Astrocyte (in vitro differentiated cells and primary cell): Measurements from ENCODE around the gene PHF21B.

ENCODE experiments used
- CTCF ChIP-seq: IDR thresholded peaks from 2 replicates; pipeline ENCODE4 v1.5.1; 2011; ENCODE audit warnings: low read depth, mild to moderate bottlenecking, inconsistent platforms, low read length, moderate library complexity; ENCODE audit not compliant: insufficient read depth
- EZH2 ChIP-seq: IDR thresholded peaks from 2 replicates; pipeline ENCODE4 v1.6.1; 2012; ENCODE audit warnings: mild to moderate bottlenecking, low read length, inconsistent platforms; ENCODE audit not compliant: insufficient read depth

- TF ChIP-seq CTCF (no peak), EZH2 (no peak)
Observed at GRCh38 chr22:44882226-44882905, 127.4 kb downstream of the PHF21B start.
